PC-9 (cell line): ENCODE data around the gene GABRR3.

Experiments
- EZH2 ChIP-seq: fragments of 200-600 bp; sonication (generic); IDR thresholded peaks from 2 replicates; pipeline ENCODE4 v1.8.0; 2017; ENCODE audit warnings: antibody characterized with exemption, low read depth
- TF ChIP-seq, protein P1 (sequence below): fragments of 200-600 bp; sonication (generic); conservative IDR thresholded peaks from 2 replicates; pipeline ENCODE4 v1.6.1; 2017; ENCODE audit warnings: mixed run types, antibody characterized with exemption, mild to moderate bottlenecking, moderate library complexity

DNA sequence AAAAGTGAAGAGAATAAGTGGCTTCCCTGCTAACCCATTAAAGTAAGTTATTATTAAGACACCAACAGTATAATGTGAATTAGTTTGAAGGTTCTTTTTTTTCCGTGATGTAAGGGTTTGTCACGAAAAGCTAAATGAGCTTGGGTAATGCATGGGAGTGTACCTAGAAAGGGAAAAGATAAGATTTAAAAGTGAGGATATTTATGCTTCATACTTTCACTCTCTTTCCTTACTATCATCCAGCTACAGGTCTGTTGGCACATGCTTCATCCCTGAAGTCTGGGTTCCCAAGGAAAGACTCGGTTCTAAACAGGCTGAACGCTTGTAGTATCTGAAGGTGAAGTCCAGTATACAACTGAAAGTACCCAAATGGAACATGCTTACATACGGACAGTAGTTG, 36.0 kb downstream of the GABRR3 start:
- TF ChIP-seq EZH2: no peak
- TF ChIP-seq, protein P1, sequence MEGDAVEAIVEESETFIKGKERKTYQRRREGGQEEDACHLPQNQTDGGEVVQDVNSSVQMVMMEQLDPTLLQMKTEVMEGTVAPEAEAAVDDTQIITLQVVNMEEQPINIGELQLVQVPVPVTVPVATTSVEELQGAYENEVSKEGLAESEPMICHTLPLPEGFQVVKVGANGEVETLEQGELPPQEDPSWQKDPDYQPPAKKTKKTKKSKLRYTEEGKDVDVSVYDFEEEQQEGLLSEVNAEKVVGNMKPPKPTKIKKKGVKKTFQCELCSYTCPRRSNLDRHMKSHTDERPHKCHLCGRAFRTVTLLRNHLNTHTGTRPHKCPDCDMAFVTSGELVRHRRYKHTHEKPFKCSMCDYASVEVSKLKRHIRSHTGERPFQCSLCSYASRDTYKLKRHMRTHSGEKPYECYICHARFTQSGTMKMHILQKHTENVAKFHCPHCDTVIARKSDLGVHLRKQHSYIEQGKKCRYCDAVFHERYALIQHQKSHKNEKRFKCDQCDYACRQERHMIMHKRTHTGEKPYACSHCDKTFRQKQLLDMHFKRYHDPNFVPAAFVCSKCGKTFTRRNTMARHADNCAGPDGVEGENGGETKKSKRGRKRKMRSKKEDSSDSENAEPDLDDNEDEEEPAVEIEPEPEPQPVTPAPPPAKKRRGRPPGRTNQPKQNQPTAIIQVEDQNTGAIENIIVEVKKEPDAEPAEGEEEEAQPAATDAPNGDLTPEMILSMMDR: no peak
